Tibial nerve (tissue), 4 donors: Measurements from ENCODE around the gene SLC31A1.

ENCODE experiments used
- CTCF ChIP-seq, 5 experiments: fragments of 200-600 bp in 3 of 5; fragments of 450-650 bp in 2 of 5; sonication (generic) in 3 of 5; IDR thresholded peaks; one replicate each; pipeline ENCODE4 v1.5.1; 2016 to 2019; ENCODE audit warnings: antibody characterized with exemption in 5 of 5, mild to moderate bottlenecking in 3 of 5, moderate library complexity in 2 of 5
- EP300 ChIP-seq, 2 donors: sonication (generic); formaldehyde crosslinking; IDR thresholded peaks; one replicate each; pipeline ENCODE4 v1.6.1; 2017; ENCODE audit warnings: antibody characterized with exemption in 2 of 2, mild to moderate bottlenecking in 1 of 2
- POLR2A ChIP-seq, 2 donors: fragments of 450-650 bp; IDR thresholded peaks; one replicate each; pipeline ENCODE4 v1.6.1; 2017; ENCODE audit warnings: antibody characterized with exemption in 2 of 2, mild to moderate bottlenecking in 2 of 2, moderate library complexity in 2 of 2

- TF ChIP-seq CTCF (IDR thresholded peaks at IDR 0.05): no peak
- no peak for TF ChIP-seq POLR2A (IDR thresholded peaks at IDR 0.05)
- TF ChIP-seq EP300 (IDR thresholded peaks at IDR 0.05): no peak
Measured at GRCh38 chr9:113222482-113222841, 1.1 kb downstream of the SLC31A1 start.
